OCI-LY7 (cell line): Measurements from ENCODE around the gene DLX1.

Experiments used
- CTCF ChIP-seq: fragments of 200-600 bp; sonication (generic); conservative IDR thresholded peaks from 2 replicates; pipeline ENCODE4 v1.5.1; 2014; ENCODE audit warnings: mild to moderate bottlenecking, antibody characterized with exemption, low read length, moderate library complexity, mixed read lengths
- EZH2phosphoT487 ChIP-seq: fragments of 200-600 bp; sonication (generic); IDR thresholded peaks from 2 replicates; pipeline ENCODE4 v1.6.1; 2018; ENCODE audit warnings: low read depth, borderline replicate concordance, mild to moderate bottlenecking, mixed run types, antibody characterized with exemption, low read length, moderate library complexity, mixed read lengths

- TF ChIP-seq EZH2phosphoT487, result no peak
- no peak for TF ChIP-seq CTCF
Observed at GRCh38 chr2:172074254-172074653, 11.1 kb upstream of the DLX1 start.
